GM19452 (cell line): ENCODE data around the gene LRP6.

Experiments used
- ATAC-seq: cut with Tn5 transposase; IDR thresholded peaks from one replicate; pipeline ENCODE4 v1.9.1; 2021; ENCODE audit not compliant: unreplicated experiment

LRP6 gene

DNA sequence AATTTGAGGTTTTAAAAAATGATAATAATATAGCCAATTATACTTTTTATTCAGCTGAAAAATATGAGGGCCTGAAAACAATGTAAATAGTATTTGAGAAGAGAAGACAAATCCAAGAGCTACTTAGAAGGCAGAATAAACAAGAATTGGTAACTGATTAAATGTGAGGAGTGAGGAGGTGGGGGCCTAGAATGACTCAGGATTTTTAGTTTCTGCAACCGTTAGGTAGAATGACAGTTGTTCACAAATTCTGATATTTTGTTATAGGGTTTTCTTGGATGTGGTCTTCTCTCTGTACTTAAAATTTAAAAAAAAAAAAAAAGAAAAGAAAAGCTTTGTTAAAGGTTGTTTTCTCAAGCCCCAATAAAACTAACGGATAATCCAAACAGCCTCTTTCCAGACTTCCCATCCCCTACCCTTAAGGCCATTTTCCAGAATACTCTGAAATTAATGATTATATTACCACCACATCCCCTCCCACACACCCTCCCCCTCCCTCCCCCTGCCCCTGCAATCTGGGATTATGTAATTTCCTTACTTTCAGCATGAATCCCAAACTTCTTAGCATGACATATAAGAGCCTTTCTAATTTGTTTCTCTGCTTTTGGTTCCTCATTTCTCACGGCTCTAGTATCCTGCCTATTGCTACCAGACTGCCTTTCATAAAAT lies 50.4 kb downstream of the LRP6 start:
- no peak for ATAC-seq

DNA sequence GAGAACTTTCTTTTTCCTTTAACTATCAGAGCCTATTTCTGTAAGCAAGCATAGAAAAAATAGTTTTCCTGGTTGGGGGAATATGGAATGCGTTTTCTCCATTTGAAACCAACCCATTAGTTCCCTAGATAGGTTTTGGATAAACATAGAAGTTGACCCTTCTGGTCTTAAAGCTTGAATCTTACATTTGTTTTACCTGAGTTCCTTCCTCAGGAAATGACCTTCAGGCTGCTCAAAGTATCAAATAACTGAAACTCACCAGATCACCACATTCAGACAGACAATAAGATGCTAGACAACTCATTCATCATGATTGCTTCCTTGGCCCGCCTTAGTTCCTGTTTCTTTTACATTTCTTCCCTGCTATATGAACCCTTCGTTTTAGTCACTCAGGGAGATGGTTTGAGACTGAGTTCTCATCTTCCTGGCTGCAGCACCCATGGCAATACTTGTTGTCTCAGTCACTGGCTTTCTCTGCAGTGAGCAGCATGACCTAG lies 52.2 kb downstream of the LRP6 start:
- no peak for ATAC-seq

DNA sequence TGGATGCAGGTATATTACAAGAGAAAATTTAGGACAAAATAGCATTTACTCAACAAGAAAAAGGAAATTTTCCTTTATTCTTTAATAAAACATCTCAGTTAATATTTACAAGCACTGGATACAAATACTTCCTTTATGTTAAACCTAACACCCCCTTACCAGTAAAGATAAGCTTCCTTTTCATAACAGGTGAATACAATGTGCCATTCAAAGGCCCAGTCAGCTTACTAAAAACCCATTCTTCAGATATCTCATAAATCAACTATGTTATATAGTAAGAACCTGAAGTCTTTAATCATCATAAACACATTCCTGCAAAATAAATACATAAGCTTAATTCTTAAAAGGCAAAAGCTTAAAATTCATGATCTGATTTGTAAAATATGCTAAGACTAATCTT lies 52.6 kb downstream of the LRP6 start:
- no peak for ATAC-seq

DNA sequence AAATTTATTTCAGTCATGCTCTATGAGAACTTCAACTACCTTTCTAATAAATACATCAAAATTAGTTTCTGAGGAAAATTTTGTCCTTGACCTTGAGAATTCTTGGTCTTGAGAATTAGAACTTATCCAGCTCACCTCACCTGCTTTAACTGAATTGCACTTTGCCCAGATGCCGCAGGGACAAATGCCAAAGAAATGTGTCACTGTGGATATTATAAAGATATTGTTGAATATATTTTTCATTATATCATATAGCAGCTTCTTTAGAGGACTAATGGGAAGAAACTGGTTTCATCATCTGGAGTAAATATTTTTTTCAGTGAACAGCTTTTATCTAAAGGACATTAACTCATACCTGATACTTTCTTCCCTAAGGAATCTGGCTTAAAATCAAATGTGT lies 54.1 kb downstream of the LRP6 start:
- ATAC-seq = no peak

DNA sequence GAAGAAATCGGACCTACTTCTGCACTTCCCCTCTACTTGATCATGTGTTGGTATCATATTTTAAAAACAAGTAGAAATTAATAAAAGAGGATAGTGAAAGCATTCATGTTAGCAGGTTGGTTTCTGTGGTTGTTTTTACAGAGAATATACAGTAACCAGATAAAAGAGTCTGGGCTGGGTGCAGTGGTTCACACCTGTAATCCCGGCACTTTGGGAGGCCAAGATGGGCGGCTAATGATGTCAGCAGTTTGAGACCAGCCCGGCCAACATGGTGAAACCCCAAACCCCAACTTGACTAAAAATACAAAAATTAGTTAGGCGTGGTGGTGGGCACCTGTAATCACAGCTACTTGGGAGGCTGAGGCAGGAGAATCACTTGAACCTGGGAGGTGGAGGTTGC lies 55.9 kb downstream of the LRP6 start:
- ATAC-seq = no peak

DNA sequence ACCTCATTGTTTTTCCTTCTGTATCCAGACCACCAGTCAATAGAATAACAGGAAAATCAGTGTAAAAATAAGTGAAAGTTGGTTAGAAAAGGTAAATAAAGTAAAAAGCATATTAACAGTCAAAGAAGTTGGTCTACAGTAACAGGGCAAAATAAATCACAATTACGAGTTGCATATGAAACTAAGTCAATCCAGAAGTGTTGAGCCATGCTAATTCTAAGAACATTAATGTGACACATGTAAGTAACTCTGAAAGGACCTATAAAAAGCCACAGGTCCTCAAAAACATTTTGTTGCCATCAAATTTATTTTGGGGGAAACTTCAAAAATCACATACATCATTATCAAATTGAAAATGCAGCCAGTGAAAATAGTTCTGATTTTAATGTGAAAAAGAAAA lies 56.4 kb downstream of the LRP6 start:
- no peak for ATAC-seq

DNA sequence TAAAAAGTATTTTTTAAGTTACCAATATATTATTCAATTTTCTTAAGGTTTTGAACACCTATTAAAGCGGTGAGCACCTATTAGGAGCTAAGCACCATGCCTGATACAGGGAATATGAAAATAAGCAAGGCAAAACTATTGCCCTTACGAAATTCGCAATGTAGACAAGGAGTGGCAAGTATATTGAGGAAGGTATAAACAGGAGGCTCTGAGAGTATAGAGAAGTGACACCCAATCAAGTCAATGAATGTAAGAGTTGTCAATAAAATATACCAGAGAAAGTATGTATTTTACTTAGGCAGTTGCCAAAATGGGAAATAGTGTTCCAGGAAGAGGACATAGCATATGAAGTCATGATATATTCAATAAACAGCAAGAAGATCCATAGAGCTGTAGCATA lies 57.2 kb downstream of the LRP6 start:
- no peak for ATAC-seq

DNA sequence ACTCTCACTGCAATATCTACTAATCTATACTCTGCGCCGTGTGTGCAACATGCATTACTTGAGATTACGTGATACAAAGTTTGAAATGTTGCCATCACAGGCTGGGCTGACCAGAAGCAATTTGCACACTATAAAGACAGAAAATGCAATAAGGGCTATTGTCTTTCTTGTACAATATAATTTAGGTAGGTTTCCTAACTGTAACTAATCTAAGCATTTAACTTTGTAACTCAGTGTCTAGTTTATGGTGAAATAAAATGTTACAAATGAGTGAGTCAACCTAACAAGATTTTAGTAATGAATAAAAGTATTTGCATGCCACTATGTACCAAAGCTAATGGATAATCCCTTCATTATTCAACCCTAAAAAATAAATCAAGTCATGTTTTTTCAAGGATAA lies 57.8 kb downstream of the LRP6 start:
- no peak for ATAC-seq

DNA sequence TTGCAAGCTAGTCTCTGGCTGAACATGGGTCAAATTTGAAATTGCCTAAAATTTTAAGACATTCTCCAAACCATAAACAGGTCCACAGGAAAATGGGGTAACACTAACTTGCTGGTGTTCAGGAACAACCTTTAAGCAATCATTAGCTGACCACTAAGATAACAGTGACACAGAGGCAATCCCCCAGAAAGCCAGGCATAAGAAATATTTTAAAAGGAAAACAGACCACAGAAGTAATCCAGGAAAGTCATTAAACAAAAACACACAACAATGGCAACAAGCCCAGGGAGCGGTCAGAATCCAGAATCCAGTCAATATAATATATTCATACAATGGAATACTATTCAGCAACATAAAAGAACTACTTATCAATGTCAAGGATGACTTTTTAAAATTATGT lies 59.1 kb downstream of the LRP6 start:
- no peak for ATAC-seq

DNA sequence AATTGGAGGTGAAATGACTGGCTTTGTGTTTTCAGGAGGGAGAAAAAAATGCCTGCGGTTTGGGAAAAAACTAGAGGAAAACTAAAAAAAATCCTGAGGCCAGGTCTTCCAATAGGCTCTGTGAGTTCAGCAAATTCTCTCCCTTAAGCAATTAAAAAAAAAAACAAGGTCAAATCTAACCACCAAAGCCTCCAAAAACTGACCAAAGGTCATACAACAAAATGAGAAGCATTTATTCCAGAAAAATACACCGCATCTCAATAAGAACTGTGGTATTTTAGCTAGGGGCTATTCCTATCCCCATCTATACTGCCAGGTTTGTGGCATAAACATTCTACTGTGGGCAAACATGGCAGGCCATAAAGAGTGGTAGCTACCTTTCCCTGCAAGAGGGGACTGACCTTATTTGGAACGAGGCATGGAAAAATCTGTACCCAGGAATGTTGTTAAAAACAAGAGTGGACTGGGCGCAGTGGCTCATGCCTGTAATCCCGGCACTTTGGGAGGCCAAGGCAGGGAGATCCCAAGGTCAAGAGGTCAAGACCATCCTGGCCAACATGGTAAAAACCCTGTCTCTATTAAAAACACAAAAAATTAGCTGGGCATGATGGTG lies 60.0 kb downstream of the LRP6 start:
- no peak for ATAC-seq

DNA sequence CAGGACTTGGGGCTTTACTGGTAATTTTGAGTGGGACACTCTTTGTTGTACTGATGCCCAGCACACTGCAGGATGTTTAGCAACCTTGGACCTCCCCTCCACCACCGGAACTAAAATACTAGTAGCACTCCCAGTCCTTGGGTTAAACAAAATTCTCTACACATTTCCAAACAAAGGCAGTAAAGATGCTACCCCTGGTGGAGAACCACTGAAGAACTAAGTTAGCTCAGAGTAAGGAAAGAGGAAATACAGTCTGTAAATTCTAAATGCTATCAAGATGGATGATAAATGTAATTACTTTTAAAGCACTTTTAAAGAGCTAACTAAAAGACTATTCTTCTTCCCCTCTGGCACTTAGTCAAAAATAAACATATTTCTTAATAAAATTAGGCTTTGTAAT lies 64.1 kb downstream of the LRP6 start:
- no peak for ATAC-seq

DNA sequence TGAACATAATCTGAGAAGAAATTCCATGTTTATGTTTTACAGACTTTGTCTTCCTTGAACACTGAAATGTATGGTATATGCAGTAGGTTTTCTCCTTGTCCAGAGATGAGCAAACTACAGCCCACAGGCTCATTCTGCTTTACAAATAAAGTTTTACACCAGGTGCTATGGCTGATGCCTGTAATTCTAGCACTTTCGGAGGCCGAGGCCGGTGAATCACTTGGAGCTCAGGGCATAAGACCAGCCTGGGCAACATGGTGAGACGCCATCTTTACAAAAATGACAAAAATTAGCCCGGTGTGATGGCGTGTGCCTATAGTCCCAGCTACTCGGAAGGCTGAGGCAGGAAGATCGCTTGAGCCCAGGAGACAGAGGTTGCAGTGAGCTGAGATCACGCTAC lies 64.7 kb downstream of the LRP6 start:
- ATAC-seq = no peak

DNA sequence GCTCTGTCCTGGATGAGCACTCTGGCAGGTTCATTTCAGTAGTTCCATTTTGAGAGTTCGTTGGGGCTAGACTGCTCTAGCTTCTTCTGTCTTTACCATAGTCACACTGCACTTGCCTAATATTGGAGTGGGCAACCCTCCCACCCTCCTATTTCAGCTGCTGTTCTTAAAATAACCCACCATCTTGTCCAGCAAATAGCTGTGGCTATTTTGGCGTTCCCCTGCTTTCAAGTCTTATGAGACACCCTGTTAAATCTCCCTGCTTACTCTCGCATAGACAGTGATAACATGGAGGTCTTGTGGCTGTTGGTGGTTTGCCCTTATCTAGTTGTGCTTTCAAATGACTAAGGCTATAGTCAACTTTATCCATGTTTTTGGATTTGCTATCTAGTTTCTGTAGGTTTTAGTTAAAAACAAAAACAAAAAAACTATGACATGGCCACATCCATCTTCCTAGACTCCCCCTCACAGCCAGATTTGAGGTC lies 65.5 kb downstream of the LRP6 start:
- ATAC-seq = no peak

DNA sequence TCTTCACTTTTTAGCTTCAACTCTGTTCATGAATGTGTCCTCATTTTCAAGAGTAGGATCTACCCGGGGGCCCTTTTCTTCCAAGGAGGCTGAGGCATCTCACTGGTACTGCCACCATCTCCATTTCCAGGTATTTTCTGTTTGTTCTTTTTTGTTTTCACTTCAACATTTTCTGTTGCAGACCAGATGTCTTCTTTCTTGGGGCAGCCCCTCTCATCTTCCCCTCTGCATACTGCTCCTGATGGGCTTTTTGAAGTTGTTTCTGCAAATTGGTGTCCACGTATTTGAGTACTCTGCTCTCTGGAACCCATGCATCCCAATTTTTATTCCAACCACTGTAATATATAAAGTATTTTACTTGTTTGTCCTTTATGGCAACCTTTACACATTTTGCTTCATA lies 66.5 kb downstream of the LRP6 start:
- no peak for ATAC-seq

DNA sequence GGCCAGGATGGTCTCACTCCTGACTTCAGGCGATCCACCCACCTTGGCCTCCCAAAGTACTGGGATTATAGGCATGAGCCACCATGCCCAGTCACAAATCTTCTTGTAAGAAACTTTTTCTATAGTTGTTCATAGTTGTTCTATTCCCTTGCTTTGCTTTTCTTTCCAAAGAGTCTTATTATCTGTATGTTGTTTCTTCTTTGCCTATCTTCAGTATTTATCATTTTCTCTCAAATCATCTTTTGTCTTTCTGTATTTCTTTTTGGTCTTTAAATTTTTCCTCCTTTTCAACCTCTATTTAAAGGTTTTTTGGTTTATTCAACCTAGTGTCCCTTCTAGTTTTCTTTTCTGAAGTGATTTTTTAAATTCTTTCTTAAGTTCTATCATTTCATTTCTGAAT lies 68.7 kb downstream of the LRP6 start:
- ATAC-seq = no peak

DNA sequence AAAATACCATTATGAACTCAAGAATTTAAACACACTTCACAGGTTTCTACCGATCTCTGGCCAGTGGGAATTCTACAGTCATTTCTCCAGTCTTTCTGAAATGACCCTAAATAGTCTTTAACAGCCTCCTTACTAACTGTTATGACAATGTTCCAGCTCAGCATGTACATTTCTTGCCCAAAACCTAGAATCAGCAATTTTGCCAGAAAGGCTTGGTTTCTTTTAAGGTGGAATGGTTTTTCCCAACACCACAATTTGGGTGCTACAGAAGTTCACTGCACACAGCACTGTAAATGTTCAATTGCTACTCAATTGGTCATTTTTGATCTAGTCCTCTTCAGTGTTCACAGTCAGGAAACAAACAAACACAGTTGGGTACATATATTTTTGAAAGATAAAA lies 69.7 kb downstream of the LRP6 start:
- ATAC-seq = no peak

DNA sequence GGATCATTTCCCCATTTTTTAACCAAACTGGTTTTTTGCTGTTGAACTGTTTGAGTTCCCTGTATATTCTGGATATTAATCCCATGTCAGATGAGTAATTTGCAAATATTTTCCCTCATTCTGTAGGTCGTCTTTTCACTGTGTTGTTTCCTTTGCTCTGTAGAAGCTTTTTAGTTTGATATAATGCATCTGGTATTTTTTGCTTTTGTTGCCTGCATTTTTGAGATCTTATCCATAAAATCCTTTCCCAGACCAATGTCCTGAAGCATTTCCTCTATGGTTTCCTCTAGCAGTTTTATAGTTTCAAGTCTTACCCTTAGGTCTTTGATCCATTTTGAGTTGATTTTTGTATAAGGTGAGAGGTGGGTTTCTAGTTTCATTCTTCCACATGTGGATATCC lies 71.3 kb downstream of the LRP6 start:
- ATAC-seq = no peak

DNA sequence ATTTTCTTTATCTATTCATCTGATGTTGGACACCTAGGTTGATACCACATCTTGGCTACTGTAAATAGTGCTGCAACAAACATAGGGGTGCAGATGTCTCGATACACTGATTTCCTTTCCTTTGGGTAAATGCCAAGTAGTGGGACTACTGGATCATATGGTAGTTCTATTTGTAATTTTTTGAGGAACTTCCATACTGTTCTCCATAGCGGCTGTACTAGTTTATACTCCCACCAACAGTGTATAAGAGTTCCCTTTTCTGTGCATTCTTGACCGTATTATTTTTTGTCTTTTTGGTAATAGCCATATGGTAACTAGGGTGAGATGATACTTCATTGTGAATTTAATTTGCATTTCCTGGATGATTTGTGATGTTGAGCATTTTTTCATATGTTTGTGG lies 71.8 kb downstream of the LRP6 start:
- no peak for ATAC-seq

DNA sequence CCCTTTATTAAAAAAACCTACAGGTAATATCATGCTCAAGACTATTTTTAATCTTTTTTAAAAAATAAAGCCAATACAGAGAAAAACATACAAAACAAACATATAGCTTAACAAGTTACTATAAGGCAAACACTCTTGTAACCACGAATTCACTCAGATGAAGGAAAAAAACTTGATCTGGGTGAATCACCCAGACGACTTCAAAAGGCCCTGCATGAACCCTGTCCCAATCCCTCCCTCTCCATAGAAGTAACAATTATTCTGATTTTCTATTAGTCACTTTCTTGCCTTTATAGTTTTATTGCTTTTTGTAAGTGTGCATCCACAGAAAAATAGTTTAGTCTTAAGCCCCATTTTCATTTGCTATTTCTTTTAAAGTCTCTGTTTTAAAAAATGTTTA lies 72.6 kb downstream of the LRP6 start:
- ATAC-seq = no peak

DNA sequence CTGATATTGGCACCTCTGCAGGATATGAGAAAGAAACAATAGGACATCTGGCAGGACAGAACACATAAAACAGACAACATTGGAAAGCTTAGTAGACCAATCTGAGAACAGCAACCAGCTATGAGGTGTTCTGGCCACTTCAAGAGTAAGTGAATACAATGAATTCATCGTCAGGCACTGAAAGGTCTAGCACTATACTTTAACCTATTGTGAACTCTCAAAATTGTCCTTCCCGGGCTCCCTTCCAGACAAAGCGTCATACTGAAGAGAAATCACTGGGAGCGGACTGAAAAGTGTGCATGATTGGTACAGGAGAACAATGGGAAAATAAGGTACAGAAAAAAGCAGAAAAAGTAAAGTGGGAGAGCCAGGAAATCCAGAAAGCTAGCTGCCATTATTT lies 75.8 kb downstream of the LRP6 start:
- ATAC-seq = no peak

DNA sequence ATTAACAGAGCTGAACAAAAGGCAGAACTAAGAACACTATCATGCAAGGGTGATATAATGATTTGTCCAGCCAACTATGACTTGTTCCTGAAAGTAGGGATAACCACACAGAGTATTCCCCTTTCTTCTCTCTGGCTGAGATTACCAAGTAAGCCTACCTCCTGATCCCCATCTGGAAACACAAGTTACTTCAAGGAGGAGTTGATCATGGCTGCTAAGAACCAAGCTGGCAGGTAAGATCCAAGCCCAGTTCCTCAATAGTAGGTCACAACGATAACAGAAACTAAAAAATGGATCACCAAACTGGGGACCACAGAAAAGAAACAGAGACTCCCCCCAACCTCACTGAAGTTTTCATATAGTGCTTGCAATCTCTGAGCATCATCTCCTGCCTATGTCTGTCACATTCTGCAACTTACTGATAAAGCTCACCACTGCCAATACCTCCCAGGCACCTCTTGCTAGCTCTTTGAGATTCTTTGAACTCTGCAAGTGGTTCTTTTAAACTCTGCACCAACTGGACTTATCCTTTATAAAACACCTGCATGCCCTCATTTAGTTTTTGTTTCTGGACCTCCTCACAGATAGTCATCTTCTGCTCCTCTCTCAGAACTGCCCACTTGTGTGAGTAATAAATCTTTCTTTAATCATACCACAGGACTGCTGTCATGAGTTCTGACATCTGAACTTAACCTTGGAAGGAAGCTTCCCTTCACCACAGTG lies 76.6 kb downstream of the LRP6 start:
- no peak for ATAC-seq

DNA sequence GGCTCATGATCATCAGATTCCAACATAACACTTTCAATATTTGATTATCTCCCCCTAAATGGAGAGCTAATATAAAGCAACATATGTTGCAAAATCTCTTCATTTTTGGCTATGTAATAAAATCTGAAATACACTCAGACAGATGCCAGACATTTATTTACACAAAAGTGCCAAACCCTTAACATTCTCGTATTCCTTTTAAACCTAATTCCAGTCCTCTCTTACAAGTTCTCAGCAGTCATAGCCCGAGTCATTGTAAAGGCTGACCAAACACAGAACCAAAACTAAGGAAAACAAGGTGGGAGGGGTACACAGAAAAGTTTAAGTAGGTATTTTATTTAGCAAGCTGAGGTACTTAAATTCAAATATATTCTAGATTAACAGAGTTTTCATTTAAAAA lies 81.4 kb downstream of the LRP6 start:
- no peak for ATAC-seq
